CD8-positive, alpha-beta memory T cell (primary cell): ENCODE measurements around the gene MYO18A. TPM values are rescaled to one million over a fixed set of nuclear protein-coding genes. Genes with fewer than 3 reads are reported as not detected.

Experiments used
- CTCF ChIA-PET: fragments of 350-600 bp; sonication (Branson Sonifier 250); formaldehyde crosslinking; loops from one replicate; lab custom pipeline; 2021; ENCODE audit warnings: antibody characterized with exemption; lab: Charles Lee
- POLR2A ChIA-PET: fragments of 350-600 bp; sonication (Branson Sonifier 250); formaldehyde crosslinking; loops from one replicate; lab custom pipeline; 2021; ENCODE audit warnings: antibody characterized with exemption; lab: Charles Lee
- DNase-seq, 5 donors: peaks; one replicate each; pipeline versions ENCODE4 v3.0.0 to v3.0.0-alpha.2; 2020 to 2022; ENCODE audit warnings: mixed read lengths in 1 of 5
- H3K27ac ChIP-seq: one replicate; pipeline ENCODE4 v1.7.0; 2013; ENCODE audit warnings: low read depth, mild to moderate bottlenecking, low read length, moderate library complexity
- H3K27me3 ChIP-seq: 2 replicates; pipeline ENCODE4 v1.7.0; 2013; ENCODE audit warnings: low read length, mild to moderate bottlenecking; ENCODE audit not compliant: insufficient read depth, poor library complexity, severe bottlenecking
- H3K36me3 ChIP-seq: 2 replicates; pipeline ENCODE4 v1.7.0; 2013; ENCODE audit warnings: mild to moderate bottlenecking, low read length, moderate library complexity; ENCODE audit not compliant: insufficient read depth
- H3K4me1 ChIP-seq: 2 replicates; pipeline ENCODE4 v1.7.0; 2013; ENCODE audit warnings: mild to moderate bottlenecking, low read length, moderate library complexity; ENCODE audit not compliant: insufficient read depth
- H3K4me3 ChIP-seq: 2 replicates; pipeline ENCODE4 v1.7.0; 2013; ENCODE audit warnings: mild to moderate bottlenecking, low read length
- H3K9me3 ChIP-seq: 2 replicates; pipeline ENCODE4 v1.7.0; 2013; ENCODE audit warnings: mild to moderate bottlenecking, low read length
- H3K27ac Mint-ChIP-seq, 8 donors: one replicate each; pipeline ENCODE4 v1.8.0; 2020 to 2021; ENCODE audit warnings: mixed read lengths in 8 of 8, mild to moderate bottlenecking in 6 of 8, inconsistent platforms in 3 of 8, moderate library complexity in 3 of 8
- H3K27me3 Mint-ChIP-seq, 2 donors: one replicate each; pipeline ENCODE4 v1.8.0; 2020 to 2021; ENCODE audit warnings: mixed read lengths in 2 of 2, mild to moderate bottlenecking in 1 of 2, moderate library complexity in 1 of 2
- H3K36me3 Mint-ChIP-seq, 3 donors: one replicate each; pipeline ENCODE4 v1.8.0; 2020 to 2021; ENCODE audit warnings: mixed read lengths in 3 of 3, inconsistent platforms in 1 of 3, mild to moderate bottlenecking in 1 of 3
- H3K4me1 Mint-ChIP-seq, 3 donors: one replicate each; pipeline ENCODE4 v1.8.0; 2020 to 2021; ENCODE audit warnings: mixed read lengths in 3 of 3, inconsistent platforms in 1 of 3, mild to moderate bottlenecking in 1 of 3
- H3K4me3 Mint-ChIP-seq, 7 donors: one replicate each; pipeline ENCODE4 v1.8.0; 2020 to 2021; ENCODE audit warnings: mixed read lengths in 7 of 7, mild to moderate bottlenecking in 6 of 7, moderate library complexity in 4 of 7, inconsistent platforms in 2 of 7
- H3K9me3 Mint-ChIP-seq, 5 donors: one replicate each; pipeline ENCODE4 v1.8.0; 2020 to 2022; ENCODE audit warnings: mixed read lengths in 5 of 5, mild to moderate bottlenecking in 3 of 5, moderate library complexity in 2 of 5, inconsistent platforms in 1 of 5
- polyA plus RNA-seq: library from polyadenylated mRNA; unstranded; fragments of 300-500 nt; fragmentation: Illumina TruSeq; gene quantifications from one replicate; pipeline ENCODE4 v1.2.3, GENCODE V29; 2021
- total RNA-seq, 2 experiments: library from RNA; stranded (reverse); gene quantifications; one replicate each; pipeline ENCODE4 v1.2.3, GENCODE V29; 2021

The MYO18A gene
- total and polyA plus RNA-seq, 3 experiments from 2014 or later = 34.0 to 39.7 (median 39.7) TPM

DNA sequence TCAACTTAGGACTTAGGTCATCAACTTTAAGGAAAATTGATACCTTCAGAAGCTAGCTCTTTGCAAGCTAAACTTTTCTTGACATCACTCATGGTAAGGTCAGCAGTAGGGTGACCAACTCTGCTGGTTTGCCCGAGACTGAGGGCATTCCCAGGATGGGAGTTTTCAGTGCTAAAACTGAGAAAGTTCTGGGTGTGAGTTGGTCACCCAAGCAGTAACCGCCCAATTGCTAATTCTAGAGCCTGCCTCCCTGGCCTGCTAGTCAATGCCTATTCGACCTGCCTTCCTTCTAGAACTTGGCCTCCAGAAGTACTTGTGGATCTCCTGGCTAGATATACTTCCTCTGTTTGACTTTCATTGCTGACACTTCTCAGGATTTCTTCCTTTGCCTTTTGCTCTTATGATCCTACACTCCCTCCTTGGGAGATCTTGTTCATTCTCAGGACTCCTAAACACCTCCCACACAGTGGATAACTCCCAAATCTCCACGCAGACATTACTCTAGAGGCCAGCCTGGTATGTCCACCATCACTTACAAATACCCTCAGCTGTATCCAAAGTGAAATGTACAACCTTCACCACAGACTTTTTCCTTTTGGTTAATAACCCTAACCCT, 10.5 kb upstream of the MYO18A start:
- Mint-ChIP-seq H3K9me3 (no peaks in the 10 kb centered on the region), H3K4me1 (no peaks in the 10 kb centered on the region), H3K27me3 (peaks cover 7 to 41% of the 10 kb centered on the region in 2 donors), H3K4me3 (no peak overlapping the region), H3K36me3 (no peaks in the 10 kb centered on the region), H3K27ac (no peak overlapping the region)
- H3K9me3 ChIP-seq = no peaks in the 10 kb centered on the region
- no peaks in the 10 kb centered on the region for H3K27me3 ChIP-seq
- POLR2A ChIA-PET = no interaction called here
- no peak overlapping the region for H3K4me3 ChIP-seq
- no peaks in the 10 kb centered on the region for H3K36me3 ChIP-seq
- H3K27ac ChIP-seq = no peak overlapping the region
- no peak for DNase-seq
- CTCF ChIA-PET = interaction anchor here (1.0 to 1.8 kb wide), 3 partner anchors 10 to 42 kb away, joined by 3 to 8 read pairs (median 7); partner anchors contain the start of gene MYO18A
- no peaks in the 10 kb centered on the region for H3K4me1 ChIP-seq

DNA sequence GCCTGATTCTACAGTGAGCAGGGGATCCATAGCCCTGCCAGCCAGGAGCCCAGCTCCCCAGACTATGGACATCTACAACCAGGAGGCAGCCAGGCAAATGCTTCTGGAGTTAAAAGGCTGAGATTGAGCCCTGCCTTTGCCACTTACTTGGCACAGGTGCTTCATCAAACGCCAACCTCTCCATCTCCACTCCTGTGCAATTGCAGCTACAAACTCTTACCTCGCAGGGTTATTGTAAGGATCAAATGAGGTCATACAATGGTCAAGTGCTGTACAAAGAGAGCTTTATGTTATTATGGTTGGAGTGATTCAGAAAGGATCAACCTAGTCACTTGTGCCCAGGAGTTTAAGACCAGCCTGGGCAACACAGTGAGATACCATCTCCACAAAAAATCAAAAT, 9.8 kb upstream of the MYO18A start:
- H3K4me3 Mint-ChIP-seq = no peak overlapping the region
- H3K4me1 Mint-ChIP-seq = no peaks in the 10 kb centered on the region
- no peaks in the 10 kb centered on the region for H3K9me3 ChIP-seq
- peaks cover 7 to 34% of the 10 kb centered on the region in 2 donors for H3K27me3 Mint-ChIP-seq
- POLR2A ChIA-PET = no interaction called here
- no peaks in the 10 kb centered on the region for H3K4me1 ChIP-seq
- H3K36me3 ChIP-seq = no peaks in the 10 kb centered on the region
- H3K9me3 Mint-ChIP-seq = no peaks in the 10 kb centered on the region
- no peak for DNase-seq
- no peaks in the 10 kb centered on the region for H3K36me3 Mint-ChIP-seq
- H3K4me3 ChIP-seq = no peak overlapping the region
- H3K27ac Mint-ChIP-seq = no peak overlapping the region
- no peak overlapping the region for H3K27ac ChIP-seq
- CTCF ChIA-PET = interaction anchor here (1.1 to 1.8 kb wide), 2 partner anchors 10 to 42 kb away, joined by 7 to 8 read pairs; partner anchors contain the start of gene MYO18A
- H3K27me3 ChIP-seq = no peaks in the 10 kb centered on the region

DNA sequence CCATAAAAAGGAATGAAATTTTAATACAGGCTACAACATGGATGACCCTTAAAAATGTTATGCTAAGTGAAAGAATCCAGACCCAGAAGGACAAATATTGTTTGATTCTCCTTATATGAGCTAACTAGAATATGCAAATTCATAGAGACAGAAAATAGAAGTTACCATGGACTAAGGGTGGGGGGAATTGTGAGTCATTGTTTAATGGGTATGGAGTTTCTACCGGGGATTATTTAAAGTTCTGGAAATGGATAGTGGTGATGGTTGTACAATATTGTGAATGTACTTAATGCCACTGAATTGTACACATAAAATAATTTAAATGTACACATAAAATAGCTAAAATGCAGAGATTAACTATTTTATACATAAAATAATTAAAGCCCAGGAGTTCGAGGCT, 9.2 kb upstream of the MYO18A start:
- Histone ChIP-seq H3K27me3 (no peaks in the 10 kb centered on the region), H3K4me3 (no peak overlapping the region), H3K27ac (no peak overlapping the region), H3K36me3 (no peaks in the 10 kb centered on the region), H3K4me1 (no peaks in the 10 kb centered on the region), H3K9me3 (no peaks in the 10 kb centered on the region)
- ChIA-PET CTCF (interaction anchor here (1.1 to 1.8 kb wide), 2 partner anchors 9 to 41 kb away, joined by 7 to 8 read pairs; partner anchors contain the start of gene MYO18A), POLR2A (no interaction called here)
- no peaks in the 10 kb centered on the region for H3K4me1 Mint-ChIP-seq
- no peak overlapping the region for H3K27ac Mint-ChIP-seq
- no peak for DNase-seq
- H3K9me3 Mint-ChIP-seq = no peaks in the 10 kb centered on the region
- peaks cover 7 to 33% of the 10 kb centered on the region in 2 donors for H3K27me3 Mint-ChIP-seq
- no peak overlapping the region for H3K4me3 Mint-ChIP-seq
- no peaks in the 10 kb centered on the region for H3K36me3 Mint-ChIP-seq

DNA sequence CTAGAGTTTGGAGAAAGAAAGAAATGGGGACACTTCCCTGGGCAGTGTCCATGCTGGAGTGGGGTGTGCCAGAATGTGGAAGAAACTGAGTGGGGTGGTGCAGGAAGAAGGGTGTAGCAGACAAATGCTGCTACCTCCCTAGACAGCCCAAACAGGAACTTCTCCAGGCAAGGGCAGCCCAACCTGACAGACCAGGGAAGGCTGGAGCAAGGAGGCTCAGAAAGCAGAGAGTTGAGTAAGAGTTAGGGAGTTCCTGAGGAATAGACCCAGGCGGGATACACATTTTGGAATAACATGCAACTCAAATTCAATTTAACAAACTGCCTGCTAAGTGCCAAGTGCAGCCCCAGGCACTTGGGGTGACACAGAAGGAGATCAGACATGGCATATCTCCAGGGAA, 1.0 kb upstream of the MYO18A start:
- Mint-ChIP-seq H3K27me3 (peaks cover 4% of the 10 kb centered on the region in 2 donors), H3K36me3 (peaks cover 0 to 2% (median 0%) of the 10 kb centered on the region in 3 donors), H3K9me3 (no peaks in the 10 kb centered on the region), H3K4me1 (peaks cover 18 to 34% (median 22%) of the 10 kb centered on the region in 3 donors), H3K4me3 (peak overlapping the region in 6 of 7 donors; percentile 17 to 74 (median 44)), H3K27ac (peak overlapping the region in 2 of 8 donors; percentile 14 to 60)
- POLR2A ChIA-PET = no interaction called here
- H3K27ac ChIP-seq = no peak overlapping the region
- H3K9me3 ChIP-seq = no peaks in the 10 kb centered on the region
- H3K4me3 ChIP-seq = no peak overlapping the region
- no peak for DNase-seq
- H3K27me3 ChIP-seq = no peaks in the 10 kb centered on the region
- CTCF ChIA-PET = interaction anchor here (0.7 to 9.7 kb wide), 7 partner anchors 17 to 369 kb away, joined by 3 to 211 read pairs (median 5); no protein-coding TSS in a partner anchor
- peaks cover 13% of the 10 kb centered on the region for H3K4me1 ChIP-seq
- H3K36me3 ChIP-seq = no peaks in the 10 kb centered on the region

DNA sequence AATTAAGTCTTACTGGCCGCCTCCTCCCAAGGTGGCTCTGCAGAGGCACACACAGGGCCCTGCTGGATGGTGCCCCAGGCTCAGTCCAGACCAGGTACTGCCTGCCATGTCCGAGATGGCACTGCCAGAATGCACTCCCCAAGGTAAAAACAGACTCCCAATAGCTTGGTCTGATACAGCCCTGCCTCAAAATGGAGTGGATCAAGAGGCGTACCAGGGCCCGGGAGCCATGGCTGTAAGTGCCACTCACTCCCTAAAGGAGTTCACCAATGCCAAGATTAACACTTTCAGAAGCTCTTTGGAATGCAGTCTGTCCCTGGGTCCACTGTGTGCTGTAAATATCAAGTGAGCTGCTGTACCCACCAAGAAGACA, 576 bp upstream of the MYO18A start:
- H3K4me1 ChIP-seq = peaks cover 17% of the 10 kb centered on the region
- H3K27ac Mint-ChIP-seq = peak overlapping the region in 5 of 8 donors; percentile 10 to 60 (median 17)
- H3K36me3 ChIP-seq = no peaks in the 10 kb centered on the region
- no peaks in the 10 kb centered on the region for H3K9me3 Mint-ChIP-seq
- no peaks in the 10 kb centered on the region for H3K27me3 ChIP-seq
- peaks cover 4% of the 10 kb centered on the region in 2 donors for H3K27me3 Mint-ChIP-seq
- H3K36me3 Mint-ChIP-seq = peaks cover 0 to 2% (median 0%) of the 10 kb centered on the region in 3 donors
- no peaks in the 10 kb centered on the region for H3K9me3 ChIP-seq
- H3K27ac ChIP-seq = peak overlapping the region; percentile 35
- peak overlapping the region; percentile 41 to 74 (median 65) for H3K4me3 Mint-ChIP-seq
- CTCF ChIA-PET = interaction anchor here (0.5 to 9.7 kb wide), 18 partner anchors 9 to 331 kb away, joined by 3 to 211 read pairs (median 5); no protein-coding TSS in a partner anchor
- DNase-seq = no peak
- H3K4me3 ChIP-seq = peak overlapping the region; percentile 46
- POLR2A ChIA-PET = interaction anchor here (1.6 kb wide), 1 partner anchor 32 kb away, joined by 12 read pairs; no protein-coding TSS in a partner anchor
- peaks cover 23 to 38% (median 26%) of the 10 kb centered on the region in 3 donors for H3K4me1 Mint-ChIP-seq

DNA sequence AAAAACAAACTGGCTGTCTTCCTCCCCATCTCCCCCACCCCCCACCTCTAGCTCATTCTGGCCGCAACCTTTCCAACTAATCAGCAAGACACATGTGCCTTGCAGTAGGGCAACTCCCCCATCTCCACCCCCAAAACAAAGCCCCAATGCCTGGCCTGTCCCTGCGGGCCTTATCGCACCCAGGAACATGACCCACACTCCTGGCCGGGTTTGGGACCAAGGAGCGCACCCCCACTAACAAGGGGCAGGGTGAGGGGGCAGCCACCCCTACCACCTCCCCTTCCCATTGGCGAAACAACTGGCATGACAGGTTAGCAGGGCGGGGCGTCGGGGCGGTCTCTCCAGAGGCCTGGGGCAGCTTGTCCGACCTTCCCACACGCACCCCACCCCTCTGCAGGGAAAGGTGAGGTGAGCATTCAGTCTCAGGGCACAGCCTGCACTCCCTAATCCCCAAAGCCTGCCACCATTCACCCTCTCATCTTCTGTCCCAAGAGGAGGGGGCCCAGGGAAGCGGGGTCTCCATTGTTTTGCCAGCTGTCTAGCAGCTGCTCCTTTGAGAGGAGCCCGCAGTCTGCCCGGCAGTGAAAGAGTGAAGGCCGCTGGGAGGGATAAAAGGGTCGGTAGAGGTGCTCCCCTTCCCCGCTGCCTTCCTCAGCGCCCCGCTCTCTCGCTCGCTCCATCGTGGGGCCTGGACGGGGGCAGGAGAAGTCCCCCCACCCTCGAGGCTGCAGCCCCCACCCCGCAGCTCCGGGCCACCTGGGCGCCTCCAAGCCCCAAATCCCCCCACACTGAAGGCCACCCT, 765 bp downstream of the MYO18A start:
- Histone ChIP-seq H3K36me3 (no peaks in the 10 kb centered on the region), H3K27me3 (no peaks in the 10 kb centered on the region), H3K27ac (peak overlapping the region; percentile 31), H3K4me1 (peaks cover 17% of the 10 kb centered on the region), H3K4me3 (no peak overlapping the region), H3K9me3 (no peaks in the 10 kb centered on the region)
- POLR2A ChIA-PET = interaction anchor here (0.6 to 1.6 kb wide), 5 partner anchors 31 to 194 kb away, joined by 3 to 12 read pairs (median 5); no protein-coding TSS in a partner anchor
- peaks cover 4% of the 10 kb centered on the region in 2 donors for H3K27me3 Mint-ChIP-seq
- H3K4me1 Mint-ChIP-seq = peaks cover 23 to 38% (median 26%) of the 10 kb centered on the region in 3 donors
- peaks cover 0 to 2% (median 0%) of the 10 kb centered on the region in 3 donors for H3K36me3 Mint-ChIP-seq
- CTCF ChIA-PET = interaction anchor here (0.7 to 9.7 kb wide), 25 partner anchors 7 to 214 kb away, joined by 3 to 211 read pairs (median 5); no protein-coding TSS in a partner anchor
- H3K4me3 Mint-ChIP-seq = peak overlapping the region; percentile 55 to 91 (median 73)
- no peaks in the 10 kb centered on the region for H3K9me3 Mint-ChIP-seq
- H3K27ac Mint-ChIP-seq = peak overlapping the region in 3 of 8 donors; percentile 22 to 91 (median 45)
- DNase-seq = no peak

DNA sequence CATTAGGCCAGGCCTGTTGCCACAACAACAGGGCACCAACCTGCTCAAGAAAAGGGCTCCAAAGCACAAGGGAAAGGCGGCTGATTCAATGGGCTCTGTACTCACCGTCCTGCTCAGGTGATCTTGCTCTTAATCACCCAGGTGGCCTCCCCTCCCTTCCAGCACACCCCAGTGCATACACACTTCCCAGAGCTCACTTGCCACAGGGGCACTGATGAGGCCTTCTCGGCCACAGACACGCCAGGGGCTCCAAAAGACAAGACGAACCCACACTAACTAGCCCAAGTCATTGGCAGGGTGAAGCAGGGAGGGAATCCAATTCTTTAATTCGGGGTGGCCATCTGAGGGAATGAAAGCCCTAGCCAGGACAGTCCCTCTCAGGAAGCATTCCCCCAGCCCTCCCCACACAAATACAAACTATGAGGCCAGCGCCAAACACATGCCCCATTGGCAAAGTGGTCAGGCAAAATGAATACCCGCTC, 1.4 kb downstream of the MYO18A start:
- Mint-ChIP-seq H3K4me3 (peak overlapping the region; percentile 55 to 91 (median 73)), H3K27me3 (peaks cover under 1 to 4% of the 10 kb centered on the region in 2 donors), H3K36me3 (peaks cover 0 to 2% (median 0%) of the 10 kb centered on the region in 3 donors), H3K27ac (peak overlapping the region; percentile 39 to 95 (median 82)), H3K4me1 (peaks cover 23 to 38% (median 26%) of the 10 kb centered on the region in 3 donors), H3K9me3 (no peaks in the 10 kb centered on the region)
- Histone ChIP-seq H3K36me3 (no peaks in the 10 kb centered on the region), H3K4me3 (no peak overlapping the region), H3K27ac (peak overlapping the region; percentile 57), H3K9me3 (no peaks in the 10 kb centered on the region), H3K4me1 (peaks cover 17% of the 10 kb centered on the region), H3K27me3 (no peaks in the 10 kb centered on the region)
- no peak for DNase-seq
- ChIA-PET CTCF (interaction anchor here (1.2 to 9.7 kb wide), 5 partner anchors 10 to 54 kb away, joined by 3 to 211 read pairs (median 18); no protein-coding TSS in a partner anchor), POLR2A (no interaction called here)
